SK-N-SH treated with all-trans-retinoic acid at 6 μM for 48 hours (cell line): ENCODE results near the gene FGF2.

ENCODE experiments used
- ARNTL ChIP-seq: fragments of 450-650 bp; formaldehyde crosslinking; IDR thresholded peaks from 2 replicates; pipeline ENCODE4 v1.5.0; 2020; ENCODE audit warnings: low read depth, mild to moderate bottlenecking, moderate library complexity, borderline replicate concordance
- BACH2 ChIP-seq: fragments of 250-450 bp; sonication (Bioruptor Pico); IDR thresholded peaks from 2 replicates; pipeline ENCODE4 v1.9.0; 2021; ENCODE audit warnings: mild to moderate bottlenecking, borderline replicate concordance
- CREB5 ChIP-seq: fragments of 250-450 bp; sonication (Bioruptor Pico); IDR thresholded peaks from 2 replicates; pipeline ENCODE4 v1.5.1; 2020; ENCODE audit warnings: low read depth, mild to moderate bottlenecking, moderate library complexity
- CSDC2 ChIP-seq: fragments of 250-450 bp; sonication (Bioruptor Pico); IDR thresholded peaks from 2 replicates; pipeline ENCODE4 v1.5.0; 2020; ENCODE audit warnings: mild to moderate bottlenecking, moderate library complexity
- ISL1 ChIP-seq: fragments of 250-450 bp; sonication (Bioruptor Pico); IDR thresholded peaks from 2 replicates; pipeline ENCODE4 v2.1.2; 2022; ENCODE audit warnings: mild to moderate bottlenecking, moderate library complexity
- RARB ChIP-seq: fragments of 250-450 bp; sonication (Bioruptor Pico); IDR thresholded peaks from 2 replicates; pipeline ENCODE4 v1.8.0; 2021; ENCODE audit warnings: mild to moderate bottlenecking, moderate library complexity
- TCF4 ChIP-seq: fragments of 250-450 bp; sonication (Bioruptor Pico); IDR thresholded peaks from 2 replicates; pipeline ENCODE4 v1.8.0; 2021; ENCODE audit warnings: mild to moderate bottlenecking, moderate library complexity, borderline replicate concordance
- TOX ChIP-seq: fragments of 250-450 bp; sonication (Bioruptor Pico); IDR thresholded peaks from 2 replicates; pipeline ENCODE4 v1.8.0; 2021; ENCODE audit warnings: mild to moderate bottlenecking, moderate library complexity, borderline replicate concordance
- ZC3H10 ChIP-seq: fragments of 250-450 bp; sonication (Bioruptor Pico); IDR thresholded peaks from 2 replicates; pipeline ENCODE4 v1.5.1; 2021; ENCODE audit warnings: mild to moderate bottlenecking, moderate library complexity
- ZFP3 ChIP-seq: fragments of 250-450 bp; sonication (Bioruptor Pico); IDR thresholded peaks from 2 replicates; pipeline ENCODE4 v1.5.0; 2020; ENCODE audit warnings: mild to moderate bottlenecking, moderate library complexity
- ZFP30 ChIP-seq: fragments of 450-650 bp; formaldehyde crosslinking; IDR thresholded peaks from 2 replicates; pipeline ENCODE4 v1.5.0; 2022; ENCODE audit warnings: mild to moderate bottlenecking, moderate library complexity
- TF ChIP-seq, protein P1 (sequence below): fragments of 250-450 bp; sonication (Bioruptor Pico); IDR thresholded peaks from 2 replicates; pipeline ENCODE4 v1.8.0; 2020; ENCODE audit warnings: mild to moderate bottlenecking, moderate library complexity, borderline replicate concordance
- TF ChIP-seq, protein P2 (sequence below): fragments of 250-450 bp; sonication (Bioruptor Pico); IDR thresholded peaks from 2 replicates; pipeline ENCODE4 v1.8.0; 2021; ENCODE audit warnings: low read depth, mild to moderate bottlenecking, moderate library complexity, borderline replicate concordance

DNA sequence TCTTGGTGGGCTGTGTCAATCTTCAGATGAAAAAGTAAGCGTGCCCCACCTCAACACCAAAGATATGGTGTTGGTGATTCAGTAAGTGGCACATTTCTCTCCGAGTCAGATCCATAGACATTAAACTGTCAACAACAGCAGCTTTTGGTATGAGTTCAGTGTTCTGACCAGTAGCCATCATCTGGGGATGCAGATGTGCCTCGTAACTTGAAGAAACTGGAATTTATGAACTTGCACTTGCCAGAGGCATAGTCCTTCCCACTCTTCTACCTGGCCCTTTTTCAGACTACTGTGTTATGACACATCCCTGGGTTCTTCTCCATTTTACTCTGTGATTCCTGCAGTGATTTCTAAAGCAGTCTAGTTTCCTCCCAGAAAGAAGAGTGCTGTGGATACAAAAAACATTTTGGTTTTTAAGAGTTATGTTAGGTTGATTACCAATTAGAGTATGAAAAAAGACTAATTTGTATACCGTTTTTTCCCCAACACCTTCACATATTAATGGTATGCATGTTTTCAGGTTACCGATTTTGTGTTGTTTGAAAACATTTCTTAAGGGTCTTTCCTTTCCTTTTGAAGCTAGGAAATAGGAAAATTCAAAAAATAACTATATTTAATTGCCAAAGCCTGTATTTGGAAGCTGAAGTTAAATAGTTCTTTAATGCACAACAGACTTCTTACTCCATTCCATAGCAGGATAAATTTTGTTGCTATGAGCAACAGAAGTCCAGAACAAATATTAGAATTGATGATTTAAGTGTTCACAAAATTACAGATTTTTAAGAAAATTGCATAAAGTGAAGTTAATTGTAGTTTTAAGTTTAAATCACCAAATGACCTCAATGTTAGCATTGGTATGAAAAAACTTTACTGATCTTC lies 56.5 kb downstream of the FGF2 start:
- TF ChIP-seq ZC3H10 (CRISPR knock-in tag): no peak
- no peak for TF ChIP-seq ZFP30 (CRISPR knock-in tag)
- TF ChIP-seq, protein P1, sequence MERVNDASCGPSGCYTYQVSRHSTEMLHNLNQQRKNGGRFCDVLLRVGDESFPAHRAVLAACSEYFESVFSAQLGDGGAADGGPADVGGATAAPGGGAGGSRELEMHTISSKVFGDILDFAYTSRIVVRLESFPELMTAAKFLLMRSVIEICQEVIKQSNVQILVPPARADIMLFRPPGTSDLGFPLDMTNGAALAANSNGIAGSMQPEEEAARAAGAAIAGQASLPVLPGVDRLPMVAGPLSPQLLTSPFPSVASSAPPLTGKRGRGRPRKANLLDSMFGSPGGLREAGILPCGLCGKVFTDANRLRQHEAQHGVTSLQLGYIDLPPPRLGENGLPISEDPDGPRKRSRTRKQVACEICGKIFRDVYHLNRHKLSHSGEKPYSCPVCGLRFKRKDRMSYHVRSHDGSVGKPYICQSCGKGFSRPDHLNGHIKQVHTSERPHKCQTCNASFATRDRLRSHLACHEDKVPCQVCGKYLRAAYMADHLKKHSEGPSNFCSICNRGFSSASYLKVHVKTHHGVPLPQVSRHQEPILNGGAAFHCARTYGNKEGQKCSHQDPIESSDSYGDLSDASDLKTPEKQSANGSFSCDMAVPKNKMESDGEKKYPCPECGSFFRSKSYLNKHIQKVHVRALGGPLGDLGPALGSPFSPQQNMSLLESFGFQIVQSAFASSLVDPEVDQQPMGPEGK (CRISPR knock-in tag): no peak
- TF ChIP-seq RARB: no peak
- no peak for TF ChIP-seq CSDC2 (CRISPR knock-in tag)
- TF ChIP-seq, protein P2, sequence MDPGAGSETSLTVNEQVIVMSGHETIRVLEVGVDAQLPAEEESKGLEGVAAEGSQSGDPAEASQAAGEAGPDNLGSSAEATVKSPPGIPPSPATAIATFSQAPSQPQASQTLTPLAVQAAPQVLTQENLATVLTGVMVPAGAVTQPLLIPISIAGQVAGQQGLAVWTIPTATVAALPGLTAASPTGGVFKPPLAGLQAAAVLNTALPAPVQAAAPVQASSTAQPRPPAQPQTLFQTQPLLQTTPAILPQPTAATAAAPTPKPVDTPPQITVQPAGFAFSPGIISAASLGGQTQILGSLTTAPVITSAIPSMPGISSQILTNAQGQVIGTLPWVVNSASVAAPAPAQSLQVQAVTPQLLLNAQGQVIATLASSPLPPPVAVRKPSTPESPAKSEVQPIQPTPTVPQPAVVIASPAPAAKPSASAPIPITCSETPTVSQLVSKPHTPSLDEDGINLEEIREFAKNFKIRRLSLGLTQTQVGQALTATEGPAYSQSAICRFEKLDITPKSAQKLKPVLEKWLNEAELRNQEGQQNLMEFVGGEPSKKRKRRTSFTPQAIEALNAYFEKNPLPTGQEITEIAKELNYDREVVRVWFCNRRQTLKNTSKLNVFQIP: no peak
- TF ChIP-seq ARNTL (CRISPR knock-in tag): no peak
- no peak for TF ChIP-seq CREB5 (CRISPR knock-in tag)
- TF ChIP-seq TOX: no peak
- TF ChIP-seq ZFP3 (CRISPR knock-in tag): no peak
- no peak for TF ChIP-seq ISL1 (CRISPR knock-in tag)
- TF ChIP-seq BACH2 (CRISPR knock-in tag): no peak
- no peak for TF ChIP-seq TCF4 (CRISPR knock-in tag)
